BLaER1 (cell line): ENCODE measurements around the gene CYP4F11.
"Not testable (repeated sequence)": the region's sequence is repeated elsewhere in the genome, so short reads cannot be mapped to it uniquely, and the experiment has no call there.

Source experiments
- H3K27ac ChIP-seq: shearing (Covaris generic); formaldehyde crosslinking; 2 replicates; pipeline ENCODE4 v1.8.1; 2022
- H3K27me3 ChIP-seq: shearing (Covaris generic); formaldehyde crosslinking; 2 replicates; pipeline ENCODE4 v1.8.1; 2022
- H3K36me3 ChIP-seq: shearing (Covaris generic); formaldehyde crosslinking; 2 replicates; pipeline ENCODE4 v1.8.1; 2022
- H3K4me1 ChIP-seq: shearing (Covaris generic); formaldehyde crosslinking; 2 replicates; pipeline ENCODE4 v1.8.1; 2022
- H3K4me2 ChIP-seq: shearing (Covaris generic); formaldehyde crosslinking; 2 replicates; pipeline ENCODE4 v1.8.1; 2022
- H3K4me3 ChIP-seq: shearing (Covaris generic); formaldehyde crosslinking; 2 replicates; pipeline ENCODE4 v1.8.1; 2022
- H3K9ac ChIP-seq: shearing (Covaris generic); formaldehyde crosslinking; 2 replicates; pipeline ENCODE4 v1.8.1; 2022
- H3K9me3 ChIP-seq: shearing (Covaris generic); formaldehyde crosslinking; 2 replicates; pipeline ENCODE4 v1.8.1; 2022
- H4K20me1 ChIP-seq: shearing (Covaris generic); formaldehyde crosslinking; 2 replicates; pipeline ENCODE4 v1.8.1; 2022
- Cebpa-rat ChIP-seq: shearing (Covaris generic); IDR thresholded peaks from 2 replicates; pipeline ENCODE4 v1.8.1; 2022

The CYP4F11 gene

GRCh38 chr19:15934332-15935078 is at the start of gene CYP4F11:
CYP4F11 (minus strand) TSS chr19:15934529; CDS start chr19:15934408, 121 bp downstream.
- Histone ChIP-seq H3K9ac (no peak within 1 kb of the TSS), H3K4me2 (peak within 1 kb of the TSS; percentile 47), H3K27me3 (peaks cover 20% of the 10 kb centered on the region), H3K27ac (no peak within 1 kb of the TSS), H3K4me3 (no peak within 1 kb of the TSS), H3K9me3 (peaks cover 21% of the 10 kb centered on the region), H3K4me1 (peaks cover 15% of the 10 kb centered on the region), H4K20me1 (no peaks in the 10 kb centered on the region), H3K36me3 (no peaks in the 10 kb centered on the region)
- no peak for TF ChIP-seq Cebpa-rat

- Histone ChIP-seq H3K4me2 (no peak overlapping the region), H3K4me1 (0 out of 2 replicates have a peak, but pooled peaks cover under 1% of the 10 kb centered on the region), H3K9ac (no peak overlapping the region), H3K27ac (no peak overlapping the region), H4K20me1 (no peaks in the 10 kb centered on the region), H3K4me3 (no peak overlapping the region), H3K36me3 (no peaks in the 10 kb centered on the region), H3K9me3 (peaks cover 25% of the 10 kb centered on the region), H3K27me3 (no peaks in the 10 kb centered on the region)
- TF ChIP-seq Cebpa-rat = no peak
Observed at GRCh38 chr19:15979293-15979692, 45.0 kb upstream of the CYP4F11 start.

GRCh38 chr19:15977690-15978089 is 43.4 kb upstream of the CYP4F11 start:
- peaks cover 17% of the 10 kb centered on the region for H3K9me3 ChIP-seq
- H3K9ac ChIP-seq = no peak overlapping the region
- peaks cover 6% of the 10 kb centered on the region; the same call in 1 of the 2 replicates for H3K4me1 ChIP-seq
- no peaks in the 10 kb centered on the region for H3K36me3 ChIP-seq
- H3K27ac ChIP-seq = no peak overlapping the region
- H3K4me2 ChIP-seq = no peak overlapping the region
- no peak overlapping the region for H3K4me3 ChIP-seq
- H3K27me3 ChIP-seq = no peaks in the 10 kb centered on the region
- no peak for TF ChIP-seq Cebpa-rat
- no peaks in the 10 kb centered on the region for H4K20me1 ChIP-seq

DNA sequence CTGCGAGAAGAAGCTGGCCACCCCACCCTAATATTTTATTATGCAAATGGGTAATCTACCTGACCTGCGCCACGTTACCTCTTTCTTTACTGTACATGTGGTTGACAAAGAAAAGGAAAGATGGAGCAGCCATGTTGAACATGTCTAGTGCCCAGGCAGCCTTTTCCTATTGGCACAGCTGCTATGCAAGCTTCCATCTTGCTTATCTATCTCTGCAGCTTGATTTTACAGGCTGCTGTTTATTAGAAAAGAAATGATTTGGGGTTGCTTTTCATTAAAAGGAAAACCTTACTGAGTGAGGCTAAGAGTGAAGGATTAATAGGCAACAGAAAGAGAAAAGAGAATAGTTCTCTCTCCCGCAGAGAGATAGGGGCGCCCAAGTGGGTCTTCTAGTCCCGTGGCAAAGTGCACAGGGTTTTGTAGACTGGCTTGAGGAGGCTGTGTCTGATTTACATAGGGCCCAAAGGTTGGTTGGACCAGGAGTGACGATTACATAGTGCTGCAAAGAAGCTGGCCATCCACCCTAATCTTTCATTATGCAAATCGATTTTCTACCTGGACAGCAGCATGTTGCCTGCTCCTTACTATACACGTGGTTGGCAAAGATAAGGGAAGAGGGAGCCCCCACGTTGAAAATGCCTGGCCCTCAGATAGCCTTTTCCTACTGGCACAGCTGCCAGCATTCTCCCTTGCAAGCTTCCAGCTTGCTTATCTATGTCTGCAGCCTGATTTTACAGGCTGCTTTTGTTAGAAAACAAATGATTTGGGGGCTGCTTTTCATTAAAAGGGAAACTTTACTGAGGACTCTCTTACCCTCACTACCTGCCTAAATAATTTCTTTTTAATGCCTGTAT is 42.7 kb upstream of the CYP4F11 start:
- H4K20me1 ChIP-seq = no peaks in the 10 kb centered on the region
- peaks cover 10% of the 10 kb centered on the region for H3K9me3 ChIP-seq
- no peak overlapping the region for H3K4me2 ChIP-seq
- H3K4me3 ChIP-seq = no peak overlapping the region
- no peak overlapping the region for H3K9ac ChIP-seq
- H3K27me3 ChIP-seq = no peaks in the 10 kb centered on the region
- no peak overlapping the region for H3K27ac ChIP-seq
- no peaks in the 10 kb centered on the region for H3K36me3 ChIP-seq
- peaks cover 6% of the 10 kb centered on the region; the same call in 1 of the 2 replicates for H3K4me1 ChIP-seq
- no peak for TF ChIP-seq Cebpa-rat

DNA sequence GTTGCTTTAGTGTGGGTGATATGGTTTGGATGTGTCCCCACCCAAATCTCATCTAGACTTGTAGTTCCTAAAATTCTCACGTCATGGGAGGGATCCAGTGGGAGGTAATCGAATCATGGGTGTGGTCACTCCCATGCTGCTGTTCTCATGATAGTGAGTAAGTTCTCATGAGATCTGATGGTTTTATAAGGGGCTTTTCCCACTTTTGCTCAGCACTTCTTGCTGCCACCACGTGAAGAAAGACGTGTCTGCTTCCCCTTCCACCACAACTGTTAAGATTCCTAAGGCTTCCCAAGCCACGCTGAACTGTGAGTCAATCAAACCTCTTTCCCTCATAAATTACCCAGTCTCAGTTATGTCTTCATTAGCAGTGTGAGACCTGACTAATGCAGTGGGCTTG is 40.5 kb upstream of the CYP4F11 start:
- Histone ChIP-seq H3K4me2 (no peak overlapping the region), H3K27me3 (no peaks in the 10 kb centered on the region), H3K36me3 (no peaks in the 10 kb centered on the region), H3K4me1 (peaks cover 6% of the 10 kb centered on the region; the same call in 1 of the 2 replicates), H3K4me3 (no peak overlapping the region), H3K9me3 (no peaks in the 10 kb centered on the region), H4K20me1 (no peaks in the 10 kb centered on the region), H3K9ac (no peak overlapping the region), H3K27ac (no peak overlapping the region)
- no peak for TF ChIP-seq Cebpa-rat

DNA sequence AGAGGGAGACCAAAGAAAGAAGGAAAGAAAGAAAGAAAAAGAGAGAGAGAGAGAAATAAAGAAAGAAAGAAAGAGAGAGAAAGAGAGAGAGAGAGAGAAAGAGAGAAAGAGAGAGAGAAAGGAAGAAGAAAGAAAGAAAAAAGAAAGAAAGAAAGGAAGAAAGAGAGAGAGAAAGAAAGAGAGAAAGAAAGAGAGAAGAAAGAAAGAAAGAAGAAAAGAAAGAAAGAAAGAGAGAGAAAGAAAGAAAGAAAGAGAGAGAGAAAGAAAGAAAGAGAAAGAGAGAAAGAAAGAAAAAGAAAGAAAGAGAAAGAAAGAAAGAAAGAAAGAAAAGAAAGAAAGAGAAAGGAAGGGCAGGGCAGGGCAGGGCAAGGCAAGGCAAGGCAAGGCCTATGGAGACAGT is 37.7 kb upstream of the CYP4F11 start:
- not testable (repeated sequence) for H3K4me2 ChIP-seq, H3K9ac ChIP-seq, H3K9me3 ChIP-seq, H3K27me3 ChIP-seq, H3K27ac ChIP-seq, H4K20me1 ChIP-seq, H3K4me1 ChIP-seq, H3K36me3 ChIP-seq, H3K4me3 ChIP-seq

GRCh38 chr19:15971224-15971780 is 37.0 kb upstream of the CYP4F11 start:
- no peak overlapping the region for H3K27ac ChIP-seq
- H3K9me3 ChIP-seq = no peaks in the 10 kb centered on the region
- H3K4me3 ChIP-seq = no peak overlapping the region

GRCh38 chr19:15964231-15964630 is 29.9 kb upstream of the CYP4F11 start:
- TF ChIP-seq Cebpa-rat = no peak
- peaks cover 5% of the 10 kb centered on the region for H3K9me3 ChIP-seq

More at GRCh38 chr19:15971224-15971780, 37.0 kb upstream of the CYP4F11 start:
- no peaks in the 10 kb centered on the region for H3K36me3 ChIP-seq
- H3K4me1 ChIP-seq = peaks cover 6% of the 10 kb centered on the region; the same call in 1 of the 2 replicates
- no peaks in the 10 kb centered on the region for H4K20me1 ChIP-seq
- no peak for TF ChIP-seq Cebpa-rat
- H3K4me2 ChIP-seq = no peak overlapping the region
- no peaks in the 10 kb centered on the region for H3K27me3 ChIP-seq
- H3K9ac ChIP-seq = no peak overlapping the region

DNA sequence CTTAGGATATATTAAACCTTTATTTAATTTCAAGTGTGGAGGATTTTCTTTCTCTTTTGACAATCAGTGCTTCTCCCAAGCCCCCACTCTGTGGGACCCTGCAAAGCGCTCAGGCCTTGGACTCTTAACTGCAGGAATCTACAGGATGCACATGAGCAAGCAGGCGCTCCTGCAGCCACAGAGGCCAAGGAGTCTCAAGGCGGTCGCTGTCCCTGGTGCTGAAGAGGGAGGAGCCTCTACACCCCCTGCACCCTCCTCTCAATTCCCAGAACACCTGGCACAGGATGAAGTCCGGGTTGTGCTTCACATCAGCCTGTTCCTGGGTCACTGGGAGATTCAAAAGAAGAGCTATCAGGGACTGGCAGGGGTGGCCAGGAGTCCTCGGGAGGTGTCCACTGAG is 28.0 kb upstream of the CYP4F11 start:
- no peaks in the 10 kb centered on the region for H3K4me1 ChIP-seq
- no peak overlapping the region for H3K9ac ChIP-seq
- peaks cover 5% of the 10 kb centered on the region for H3K9me3 ChIP-seq
- H3K4me3 ChIP-seq = no peak overlapping the region
- no peak for TF ChIP-seq Cebpa-rat
- no peaks in the 10 kb centered on the region for H3K27me3 ChIP-seq
- no peaks in the 10 kb centered on the region for H3K36me3 ChIP-seq
- H4K20me1 ChIP-seq = no peaks in the 10 kb centered on the region
- H3K4me2 ChIP-seq = no peak overlapping the region
- H3K27ac ChIP-seq = no peak overlapping the region

More at GRCh38 chr19:15964231-15964630, 29.9 kb upstream of the CYP4F11 start:
- no peak overlapping the region for H3K4me3 ChIP-seq
- no peak overlapping the region for H3K9ac ChIP-seq
- H3K4me1 ChIP-seq = no peaks in the 10 kb centered on the region
- no peaks in the 10 kb centered on the region for H4K20me1 ChIP-seq
- H3K4me2 ChIP-seq = no peak overlapping the region
- no peaks in the 10 kb centered on the region for H3K36me3 ChIP-seq
- no peak overlapping the region for H3K27ac ChIP-seq
- no peaks in the 10 kb centered on the region for H3K27me3 ChIP-seq

GRCh38 chr19:15954820-15955219 is 20.5 kb upstream of the CYP4F11 start:
- no peaks in the 10 kb centered on the region for H3K36me3 ChIP-seq
- no peak for TF ChIP-seq Cebpa-rat

More at GRCh38 chr19:15954820-15955219, 20.5 kb upstream of the CYP4F11 start:
- Histone ChIP-seq H3K4me2 (no peak overlapping the region), H3K4me3 (no peak overlapping the region), H3K27me3 (no peaks in the 10 kb centered on the region), H3K4me1 (no peaks in the 10 kb centered on the region), H3K27ac (no peak overlapping the region), H4K20me1 (no peaks in the 10 kb centered on the region), H3K9me3 (peaks cover 3% of the 10 kb centered on the region; the same call in 1 of the 2 replicates), H3K9ac (no peak overlapping the region)
